Stomach (tissue), 9 donors: ENCODE measurements around the gene CLTC. TPM values are rescaled to one million over a fixed set of nuclear protein-coding genes. Genes with fewer than 3 reads are reported as not detected.

Experiments used
- DNase-seq, 2 donors: peaks; one replicate each; pipeline versions ENCODE4 v3.0.0 to v3.0.0-alpha.2; 2013 to 2019
- H3K27ac ChIP-seq, 5 donors: fragments of 200-600 bp in 4 of 5; sonication (generic) in 4 of 5; one replicate each; pipeline ENCODE4 v1.5.1; 2013 to 2019; ENCODE audit warnings: mild to moderate bottlenecking in 1 of 5, moderate library complexity in 1 of 5
- H3K27me3 ChIP-seq, 3 donors: fragments of 200-600 bp; sonication (generic); one replicate each; pipeline ENCODE4 v1.5.1; 2017 to 2019; ENCODE audit warnings: mixed run types in 1 of 3
- H3K36me3 ChIP-seq, 4 donors: fragments of 200-600 bp; sonication (generic); 1 replicate in 3 of 4; 2 replicates in 1 of 4; pipeline ENCODE4 v1.5.1; 2016 to 2019
- H3K4me1 ChIP-seq, 4 donors: fragments of 200-600 bp; sonication (generic); one replicate each; pipeline ENCODE4 v1.5.1; 2016 to 2019
- H3K4me3 ChIP-seq, 4 donors: fragments of 200-600 bp; sonication (generic) in 3 of 4; one replicate each; pipeline ENCODE4 v1.5.1; 2016 to 2019; ENCODE audit warnings: mild to moderate bottlenecking in 1 of 4
- H3K9me3 ChIP-seq, 4 donors: fragments of 200-600 bp; sonication (generic); one replicate each; pipeline ENCODE4 v1.5.1; 2016 to 2019
- EP300 ChIP-seq: sonication (generic); formaldehyde crosslinking; IDR thresholded peaks from one replicate; pipeline ENCODE4 v1.6.1; 2017; ENCODE audit warnings: antibody characterized with exemption
- POLR2A ChIP-seq, 4 donors: fragments of 450-650 bp; IDR thresholded peaks; one replicate each; pipeline ENCODE4 v1.6.1; 2016; ENCODE audit warnings: antibody characterized with exemption in 4 of 4, control low read depth in 2 of 4, mild to moderate bottlenecking in 1 of 4, moderate library complexity in 1 of 4
- POLR2AphosphoS5 ChIP-seq, 3 donors: sonication (generic); formaldehyde crosslinking; IDR thresholded peaks; one replicate each; pipeline ENCODE4 v1.6.1; 2016; ENCODE audit warnings: antibody characterized with exemption in 3 of 3
- WGBS, 5 donors: extraction: QIAGEN DNeasy Blood & Tissue Kit in 3 of 5; methylation state at CpG; one replicate each; pipeline versions ENCODE4 v1.1.5 to v1.1.7; 2013 to 2018; 5-methylcytosine and 5-hydroxymethylcytosine counted together
- intact Hi-C: fragments of 100-400 bp; cut with DNase I; formaldehyde crosslinking; loops from one replicate; pipeline ENCODE4 v1.15.1; 2023; ENCODE audit warnings: low total_unique reads
- polyA plus RNA-seq, 3 donors: library from polyadenylated mRNA; stranded (reverse); fragments of 200-250 nt; gene quantifications; one replicate each; pipeline ENCODE4 v1.2.3, GENCODE V29; 2013
- total RNA-seq, 5 donors: library from RNA; depleted of rRNA; stranded (reverse); fragments of >200 nt; gene quantifications; one replicate each; pipeline versions ENCODE4 v1.1.0 to v1.2.3, GENCODE V29; 2014 to 2016
- TF ChIP-seq, protein P1 (sequence below), 7 experiments: fragments of 450-650 bp in 4 of 7; fragments of 200-600 bp in 3 of 7; sonication (generic) in 3 of 7; IDR thresholded peaks; one replicate each; pipeline ENCODE4 v1.5.1; 2016 to 2019; ENCODE audit warnings: antibody characterized with exemption in 7 of 7, control low read depth in 2 of 7, mild to moderate bottlenecking in 1 of 7
- donor health status: healthy with polysubstance abuse.
- donor health status: Bipolar disorder and iron deficiency.
- donor health status: healthy.

CLTC gene
- total and polyA plus RNA-seq, 8 donors: 38.5 to 363 (median 135) TPM

DNA sequence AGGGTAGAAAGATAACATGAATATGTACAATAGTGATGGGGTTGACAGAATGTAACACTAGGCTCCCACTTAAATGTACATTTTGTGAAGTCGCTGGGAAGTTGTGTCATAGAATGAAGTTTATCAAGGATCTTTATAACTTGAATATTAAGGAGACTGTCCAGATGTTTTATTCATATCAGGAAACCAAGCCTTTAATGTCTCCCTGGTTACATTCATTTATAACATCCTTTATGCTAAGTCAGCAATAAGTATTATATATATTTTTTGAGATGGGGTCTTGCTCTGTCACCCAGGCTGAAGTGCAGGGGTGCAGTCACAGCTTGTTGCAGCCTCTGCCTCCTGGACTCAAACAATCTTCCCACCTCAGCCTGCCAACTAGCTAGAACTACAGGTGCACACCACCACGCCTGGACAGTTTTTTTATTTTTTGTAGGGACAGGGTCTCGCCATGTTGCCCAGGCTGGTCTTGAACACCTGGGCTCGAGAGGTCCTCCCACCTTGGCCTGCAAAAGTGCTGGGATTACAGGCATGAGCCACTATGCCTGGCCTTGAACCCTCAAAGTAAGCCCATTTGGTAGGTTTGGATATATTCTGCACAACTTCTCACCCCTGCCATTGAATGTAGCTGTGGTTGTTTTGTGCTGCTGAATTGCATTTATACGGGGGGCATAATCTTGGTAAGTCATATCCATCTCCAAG lies 14.1 kb downstream of the CLTC start:
- intact Hi-C loops: no loop called here
- Histone ChIP-seq H3K4me1 (peaks cover 35 to 96% (median 74%) of the 10 kb centered on the region in 4 donors), H3K4me3 (no peak overlapping the region), H3K9me3 (no peaks in the 10 kb centered on the region), H3K27me3 (no peaks in the 10 kb centered on the region), H3K27ac (peak overlapping the region in 2 of 5 donors; percentile 49 to 60), H3K36me3 (no peaks in the 10 kb centered on the region)
- TF ChIP-seq POLR2AphosphoS5 (IDR thresholded peaks at IDR 0.05) (no peak), POLR2A (IDR thresholded peaks at IDR 0.05) (no peak), EP300 (no peak)
- TF ChIP-seq, protein P1, sequence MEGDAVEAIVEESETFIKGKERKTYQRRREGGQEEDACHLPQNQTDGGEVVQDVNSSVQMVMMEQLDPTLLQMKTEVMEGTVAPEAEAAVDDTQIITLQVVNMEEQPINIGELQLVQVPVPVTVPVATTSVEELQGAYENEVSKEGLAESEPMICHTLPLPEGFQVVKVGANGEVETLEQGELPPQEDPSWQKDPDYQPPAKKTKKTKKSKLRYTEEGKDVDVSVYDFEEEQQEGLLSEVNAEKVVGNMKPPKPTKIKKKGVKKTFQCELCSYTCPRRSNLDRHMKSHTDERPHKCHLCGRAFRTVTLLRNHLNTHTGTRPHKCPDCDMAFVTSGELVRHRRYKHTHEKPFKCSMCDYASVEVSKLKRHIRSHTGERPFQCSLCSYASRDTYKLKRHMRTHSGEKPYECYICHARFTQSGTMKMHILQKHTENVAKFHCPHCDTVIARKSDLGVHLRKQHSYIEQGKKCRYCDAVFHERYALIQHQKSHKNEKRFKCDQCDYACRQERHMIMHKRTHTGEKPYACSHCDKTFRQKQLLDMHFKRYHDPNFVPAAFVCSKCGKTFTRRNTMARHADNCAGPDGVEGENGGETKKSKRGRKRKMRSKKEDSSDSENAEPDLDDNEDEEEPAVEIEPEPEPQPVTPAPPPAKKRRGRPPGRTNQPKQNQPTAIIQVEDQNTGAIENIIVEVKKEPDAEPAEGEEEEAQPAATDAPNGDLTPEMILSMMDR (IDR thresholded peaks at IDR 0.05): no peak
- 84 to 92% (median 88%) methylated on average over 5 of the region's 5 CpGs for WGBS, 5 donors
- no peak for DNase-seq

DNA sequence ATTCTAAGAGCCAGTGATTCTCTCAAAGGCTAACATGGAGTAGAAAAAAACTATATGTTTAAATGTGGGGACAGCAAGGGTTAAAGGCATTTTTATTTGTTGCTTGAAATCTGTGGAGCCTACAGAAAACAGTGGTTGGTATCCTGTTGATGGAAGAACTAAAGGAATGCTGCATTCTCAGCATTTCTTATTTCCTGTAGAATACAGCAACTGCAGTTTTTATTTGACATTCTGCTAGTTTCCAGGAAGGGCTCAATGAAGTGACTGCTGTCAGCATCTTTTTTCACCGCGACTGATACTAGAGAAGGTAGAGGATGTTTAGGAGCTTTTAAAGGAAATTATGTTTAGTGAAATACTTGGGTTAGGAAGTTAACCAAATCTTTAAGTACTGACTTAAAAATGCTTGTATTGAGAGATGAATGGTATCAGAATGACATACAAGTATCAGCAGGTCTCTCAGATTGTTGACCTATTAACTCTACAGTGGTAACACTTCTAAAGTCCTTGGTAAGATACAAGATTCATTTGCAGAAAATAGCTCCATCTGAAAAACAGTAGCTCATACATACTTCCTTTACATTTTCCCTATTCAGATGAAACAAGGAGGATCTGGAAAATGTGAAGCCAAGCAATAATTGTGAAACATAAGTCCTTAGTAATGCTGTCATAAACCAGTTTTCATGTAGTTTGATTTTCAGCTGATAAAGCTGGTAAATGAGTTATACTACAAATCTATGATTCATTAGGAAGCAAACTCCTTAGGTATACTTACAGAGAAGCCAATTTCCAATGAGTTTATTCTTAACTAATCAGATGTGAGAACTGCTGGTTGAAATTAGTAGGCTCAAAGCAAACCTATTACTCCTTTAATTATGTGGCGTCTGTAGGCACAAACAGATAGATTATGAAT lies 15.2 kb downstream of the CLTC start:
- no peaks in the 10 kb centered on the region for H3K9me3 ChIP-seq
- H3K4me3 ChIP-seq: no peak overlapping the region
- intact Hi-C loops: no loop called here
- peaks cover 32 to 96% (median 71%) of the 10 kb centered on the region in 4 donors for H3K4me1 ChIP-seq
- no peaks in the 10 kb centered on the region for H3K36me3 ChIP-seq
- H3K27ac ChIP-seq: peak overlapping the region in 3 of 5 donors; percentile 9 to 60 (median 49)
- TF ChIP-seq, protein P1 (IDR thresholded peaks at IDR 0.05): no peak
- no peak for TF ChIP-seq POLR2AphosphoS5 (IDR thresholded peaks at IDR 0.05)
- no peak for TF ChIP-seq EP300
- no peak for TF ChIP-seq POLR2A (IDR thresholded peaks at IDR 0.05)
- H3K27me3 ChIP-seq: no peaks in the 10 kb centered on the region
- WGBS, 5 donors: 27 to 61% (median 45%) methylated on average over 3 of the region's 3 CpGs
- DNase-seq: peak in 1 of 2 donors; percentile 29

DNA sequence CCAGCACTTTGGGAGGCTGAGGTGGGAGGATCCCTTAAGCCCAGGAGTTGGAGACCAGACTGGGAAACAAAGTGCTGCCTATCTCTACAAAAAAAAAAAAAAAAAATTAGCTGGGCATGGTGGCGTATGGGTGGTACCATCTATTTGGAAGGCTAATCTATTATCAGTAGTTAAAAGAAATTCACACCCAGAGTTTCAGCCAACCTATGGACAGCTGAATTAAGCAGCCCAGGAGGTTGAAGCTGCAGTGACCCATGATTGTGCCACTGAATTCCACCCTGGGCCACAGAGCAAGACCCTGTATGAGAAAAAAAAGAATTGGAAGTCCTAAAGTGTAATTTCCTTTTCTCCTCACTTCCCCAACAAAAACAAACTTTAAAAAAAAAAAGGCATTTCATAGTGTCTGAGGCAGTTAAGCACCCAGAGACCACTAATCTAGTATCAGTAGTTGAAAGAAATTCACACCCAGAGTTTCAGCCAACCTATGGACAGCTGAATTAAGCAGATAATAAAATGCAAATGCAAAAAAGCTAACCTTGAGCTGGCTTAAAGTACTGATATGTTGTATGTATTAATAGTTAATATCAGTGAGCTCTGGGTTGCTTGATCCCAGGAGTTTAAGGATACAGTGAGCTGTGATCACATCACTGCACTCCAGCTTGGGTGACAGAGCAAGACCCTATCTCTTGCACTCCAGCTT lies 18.1 kb downstream of the CLTC start:
- peak overlapping the region in 2 of 5 donors; percentile 28 to 46 for H3K27ac ChIP-seq
- peaks cover 46 to 98% (median 68%) of the 10 kb centered on the region in 4 donors for H3K4me1 ChIP-seq
- H3K9me3 ChIP-seq: no peaks in the 10 kb centered on the region
- TF ChIP-seq, protein P1 (IDR thresholded peaks at IDR 0.05): no peak
- TF ChIP-seq EP300 (no peak), POLR2A (IDR thresholded peaks at IDR 0.05) (no peak), POLR2AphosphoS5 (IDR thresholded peaks at IDR 0.05) (no peak)
- intact Hi-C loops: no loop called here
- no peak for DNase-seq
- H3K36me3 ChIP-seq: no peaks in the 10 kb centered on the region
- no peaks in the 10 kb centered on the region for H3K27me3 ChIP-seq
- H3K4me3 ChIP-seq: no peak overlapping the region
- 33 to 80% (median 44%) methylated on average over 1 of the region's 1 CpG for WGBS, 5 donors

DNA sequence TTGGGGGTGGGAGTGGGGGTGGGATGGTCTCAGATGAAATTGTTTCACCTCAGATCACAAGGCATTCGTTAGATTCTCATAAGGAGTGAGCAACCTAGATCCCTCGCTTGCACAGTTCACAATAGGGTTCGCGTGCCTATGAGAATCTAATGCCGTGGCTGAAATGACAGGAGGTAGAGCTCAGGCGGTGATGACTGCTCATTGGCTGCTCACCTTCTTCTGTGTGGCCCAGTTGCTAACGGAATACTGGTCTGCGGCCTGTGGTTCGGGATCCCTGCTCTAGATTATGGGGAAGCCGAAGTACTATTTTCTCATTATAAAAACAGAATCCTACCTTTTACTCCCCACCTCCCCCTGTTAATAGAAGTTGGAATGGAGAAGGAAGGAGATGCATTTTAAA lies 18.9 kb downstream of the CLTC start:
- Histone ChIP-seq H3K4me3 (no peak overlapping the region), H3K36me3 (no peaks in the 10 kb centered on the region), H3K27ac (no peak overlapping the region), H3K27me3 (no peaks in the 10 kb centered on the region), H3K9me3 (no peaks in the 10 kb centered on the region), H3K4me1 (peaks cover 46 to 98% (median 69%) of the 10 kb centered on the region in 4 donors)
- WGBS, 5 donors: 74 to 80% (median 76%) methylated on average over 10 of the region's 10 CpGs
- intact Hi-C loops: no loop called here
- no peak for TF ChIP-seq POLR2AphosphoS5 (IDR thresholded peaks at IDR 0.05)
- TF ChIP-seq EP300: no peak
- TF ChIP-seq POLR2A (IDR thresholded peaks at IDR 0.05): no peak
- no peak for DNase-seq
